ENCODE measurements around the gene CDH18. TPM values are rescaled to one million over a fixed set of nuclear protein-coding genes. Genes with fewer than 3 reads are reported as not detected.

CDH18 gene
- total RNA-seq, 1 experiment from 2014 or later: 0.86 TPM

DNA sequence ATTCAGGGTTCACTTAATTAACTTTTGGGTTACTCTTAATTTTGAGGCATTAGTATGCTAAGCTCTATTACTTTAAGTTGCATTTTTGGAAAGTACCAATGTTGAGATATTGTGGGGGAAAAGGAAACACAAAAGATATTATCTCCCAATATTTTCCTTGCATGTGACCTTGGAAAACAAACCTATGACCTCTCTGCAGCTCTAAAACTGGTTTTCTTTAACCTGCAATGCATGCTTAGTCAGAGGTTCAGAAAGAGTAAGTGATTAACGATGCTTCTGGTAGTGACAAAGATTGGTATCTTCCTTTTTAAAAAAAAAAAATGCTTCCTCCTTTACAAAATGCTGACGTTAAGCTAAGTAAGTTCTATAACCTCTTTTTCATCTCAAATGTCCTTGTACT lies 44.9 kb upstream of the CDH18 start:
- Histone ChIP-seq H3K4me1 (no peaks in the 10 kb centered on the region), H3K9me3 (no peaks in the 10 kb centered on the region), H3K36me3 (ENCODE audit: control insufficient read depth, insufficient read depth, low read length) (no peaks in the 10 kb centered on the region), H3K27me3 (replicated peaks; ENCODE audit: control insufficient read depth, insufficient read depth, low read length) (no peaks in the 10 kb centered on the region), H3K4me3 (ENCODE audit: low read depth, low read length) (no peak overlapping the region)
- Mint-ChIP-seq H3K27me3 (ENCODE audit: insufficient read depth, unreplicated experiment) (no peaks in the 10 kb centered on the region), H3K4me1 (ENCODE audit: low read depth, unreplicated experiment) (no peaks in the 10 kb centered on the region), H3K36me3 (ENCODE audit: insufficient read depth, unreplicated experiment) (no peaks in the 10 kb centered on the region), H3K9me3 (ENCODE audit: unreplicated experiment) (peaks cover 16% of the 10 kb centered on the region), H3K27ac (ENCODE audit: unreplicated experiment) (no peak overlapping the region), H3K4me3 (ENCODE audit: unreplicated experiment) (no peak overlapping the region)
- no TSS peak for BruUV-seq (replicated peaks)
- intact Hi-C loops (cut with micrococcal nuclease; ENCODE audit: unreplicated experiment): no loop called here
- DNase-seq: no peak
- POLR2A ChIA-PET: no interaction called here
- CTCF ChIA-PET: no interaction called here
- TF ChIP-seq, protein P1, sequence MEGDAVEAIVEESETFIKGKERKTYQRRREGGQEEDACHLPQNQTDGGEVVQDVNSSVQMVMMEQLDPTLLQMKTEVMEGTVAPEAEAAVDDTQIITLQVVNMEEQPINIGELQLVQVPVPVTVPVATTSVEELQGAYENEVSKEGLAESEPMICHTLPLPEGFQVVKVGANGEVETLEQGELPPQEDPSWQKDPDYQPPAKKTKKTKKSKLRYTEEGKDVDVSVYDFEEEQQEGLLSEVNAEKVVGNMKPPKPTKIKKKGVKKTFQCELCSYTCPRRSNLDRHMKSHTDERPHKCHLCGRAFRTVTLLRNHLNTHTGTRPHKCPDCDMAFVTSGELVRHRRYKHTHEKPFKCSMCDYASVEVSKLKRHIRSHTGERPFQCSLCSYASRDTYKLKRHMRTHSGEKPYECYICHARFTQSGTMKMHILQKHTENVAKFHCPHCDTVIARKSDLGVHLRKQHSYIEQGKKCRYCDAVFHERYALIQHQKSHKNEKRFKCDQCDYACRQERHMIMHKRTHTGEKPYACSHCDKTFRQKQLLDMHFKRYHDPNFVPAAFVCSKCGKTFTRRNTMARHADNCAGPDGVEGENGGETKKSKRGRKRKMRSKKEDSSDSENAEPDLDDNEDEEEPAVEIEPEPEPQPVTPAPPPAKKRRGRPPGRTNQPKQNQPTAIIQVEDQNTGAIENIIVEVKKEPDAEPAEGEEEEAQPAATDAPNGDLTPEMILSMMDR (IDR thresholded peaks at IDR 0.05; ENCODE audit: insufficient read depth in 1 of 2, low read depth in 1 of 2, low read length in 1 of 2, severe bottlenecking in 1 of 2, unreplicated experiment in 1 of 2): no peak

DNA sequence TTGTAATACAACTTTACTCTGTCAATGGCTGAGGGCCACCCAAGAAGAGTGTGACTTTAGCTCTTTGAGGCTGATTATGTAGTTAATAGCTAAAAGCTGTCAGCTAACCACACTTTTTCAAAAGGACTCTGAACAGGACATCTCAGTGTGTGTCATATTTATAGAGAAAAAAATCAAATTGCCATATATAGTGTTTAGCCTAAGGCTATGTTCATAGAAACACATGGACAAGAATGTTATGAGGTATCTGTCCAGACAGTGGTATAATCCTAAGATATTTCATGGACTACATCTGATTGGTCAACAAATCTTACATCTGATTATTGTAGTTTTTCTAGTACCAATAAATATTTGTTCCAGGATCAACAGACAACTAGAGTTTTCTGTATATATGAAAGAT lies 42.1 kb upstream of the CDH18 start:
- H3K4me3 ChIP-seq (ENCODE audit: low read depth, low read length): no peak overlapping the region
- H3K4me1 Mint-ChIP-seq (ENCODE audit: low read depth, unreplicated experiment): no peaks in the 10 kb centered on the region
- no peak overlapping the region for H3K27ac Mint-ChIP-seq (ENCODE audit: unreplicated experiment)
- intact Hi-C loops (cut with micrococcal nuclease; ENCODE audit: unreplicated experiment): no loop called here
- TF ChIP-seq, protein P1 (IDR thresholded peaks at IDR 0.05; ENCODE audit: insufficient read depth in 1 of 2, low read depth in 1 of 2, low read length in 1 of 2, severe bottlenecking in 1 of 2, unreplicated experiment in 1 of 2): no peak
- no peaks in the 10 kb centered on the region for H3K9me3 ChIP-seq
- DNase-seq: no peak
- no peak overlapping the region for H3K4me3 Mint-ChIP-seq (ENCODE audit: unreplicated experiment)
- ChIA-PET CTCF (no interaction called here), POLR2A (no interaction called here)
- no peaks in the 10 kb centered on the region for H3K27me3 Mint-ChIP-seq (ENCODE audit: insufficient read depth, unreplicated experiment)
- BruUV-seq (replicated peaks): no TSS peak
- no peaks in the 10 kb centered on the region for H3K4me1 ChIP-seq
- H3K36me3 Mint-ChIP-seq (ENCODE audit: insufficient read depth, unreplicated experiment): no peaks in the 10 kb centered on the region
- no peaks in the 10 kb centered on the region for H3K36me3 ChIP-seq (ENCODE audit: control insufficient read depth, insufficient read depth, low read length)
- no peaks in the 10 kb centered on the region for H3K27me3 ChIP-seq (replicated peaks; ENCODE audit: control insufficient read depth, insufficient read depth, low read length)
- H3K9me3 Mint-ChIP-seq (ENCODE audit: unreplicated experiment): no peaks in the 10 kb centered on the region

GRCh38 chr5:20029266-20029665 lies 41.3 kb upstream of the CDH18 start:
- Mint-ChIP-seq H3K36me3 (ENCODE audit: insufficient read depth, unreplicated experiment) (no peaks in the 10 kb centered on the region), H3K9me3 (ENCODE audit: unreplicated experiment) (no peaks in the 10 kb centered on the region), H3K4me3 (ENCODE audit: unreplicated experiment) (no peak overlapping the region), H3K27ac (ENCODE audit: unreplicated experiment) (no peak overlapping the region), H3K4me1 (ENCODE audit: low read depth, unreplicated experiment) (no peaks in the 10 kb centered on the region), H3K27me3 (ENCODE audit: insufficient read depth, unreplicated experiment) (no peaks in the 10 kb centered on the region)
- intact Hi-C loops (cut with micrococcal nuclease; ENCODE audit: unreplicated experiment): no loop called here
- no peaks in the 10 kb centered on the region for H3K36me3 ChIP-seq (ENCODE audit: control insufficient read depth, insufficient read depth, low read length)
- BruUV-seq (replicated peaks): no TSS peak
- no peaks in the 10 kb centered on the region for H3K4me1 ChIP-seq
- H3K4me3 ChIP-seq (ENCODE audit: low read depth, low read length): no peak overlapping the region
- H3K27me3 ChIP-seq (replicated peaks; ENCODE audit: control insufficient read depth, insufficient read depth, low read length): no peaks in the 10 kb centered on the region
- POLR2A ChIA-PET: no interaction called here
- no peaks in the 10 kb centered on the region for H3K9me3 ChIP-seq
- TF ChIP-seq, protein P1 (IDR thresholded peaks at IDR 0.05; ENCODE audit: insufficient read depth in 1 of 2, low read depth in 1 of 2, low read length in 1 of 2, severe bottlenecking in 1 of 2, unreplicated experiment in 1 of 2): no peak
- CTCF ChIA-PET: no interaction called here
- no peak for DNase-seq
